Hematopoietic multipotent progenitor cell (in vitro differentiated cells): Measurements from ENCODE around the gene OXCT1. TPM values are rescaled to one million over a fixed set of nuclear protein-coding genes. Genes with fewer than 3 reads are reported as not detected.

ENCODE experiments used
- DNase-seq, 3 donors: peaks; one replicate each; pipeline ENCODE4 v3.0.0-alpha.2; 2011 to 2015; ENCODE audit warnings: low read depth in 2 of 3, low spot score in 2 of 3
- total RNA-seq: library from RNA; depleted of rRNA; stranded (reverse); fragments of >200 nt; gene quantifications from one replicate; pipeline ENCODE4 v1.2.3, GENCODE V29; 2012

The OXCT1 gene
- 9.7 TPM for total RNA-seq

DNA sequence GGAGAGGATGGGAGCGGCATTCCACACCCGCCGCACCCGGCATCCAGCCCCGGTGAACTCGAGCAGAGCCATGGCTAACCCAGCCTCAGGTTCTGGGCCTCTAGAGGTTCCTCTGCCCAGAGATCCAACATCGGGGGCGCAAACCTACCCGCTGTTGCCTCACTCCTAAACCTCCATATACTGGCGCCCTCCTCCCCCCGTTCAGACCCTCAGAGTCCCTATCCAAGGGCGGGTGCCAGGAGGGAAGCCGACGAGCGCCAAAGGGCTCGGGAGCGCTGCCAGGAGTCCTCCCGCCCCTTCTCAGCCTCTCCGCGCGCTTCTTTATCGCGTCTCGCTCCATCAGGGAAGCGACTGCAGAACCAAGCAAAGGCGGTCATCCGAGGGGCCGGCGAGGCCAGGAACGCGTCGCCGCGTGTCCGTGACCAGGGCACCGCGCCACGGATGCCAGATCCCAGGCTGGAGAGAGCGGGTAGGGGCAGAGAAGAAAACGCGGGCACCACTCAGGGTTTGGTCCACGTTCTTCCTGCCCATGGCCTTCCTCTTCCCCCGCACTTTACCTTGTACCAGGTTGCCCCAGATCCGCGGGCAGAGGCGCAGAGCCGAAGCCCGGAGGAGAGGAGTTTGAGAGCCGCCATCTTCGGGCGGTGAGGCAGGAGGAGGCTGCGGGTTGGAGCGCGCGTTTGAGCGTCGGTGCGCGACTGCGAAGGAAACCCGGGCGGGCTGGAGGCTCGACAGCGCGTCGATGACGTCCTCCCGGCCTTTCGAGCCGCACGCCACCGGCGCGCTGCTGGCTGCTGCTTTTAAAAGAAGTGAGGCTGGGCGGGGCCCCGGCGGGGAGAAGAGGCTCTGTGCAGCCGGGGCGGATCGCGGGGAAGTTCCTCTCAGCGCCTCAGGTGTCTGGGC lies at the start of gene OXCT1:
Gene OXCT1 (minus strand): TSS at position 702 of the 903 bp plus-strand sequence. CDS start 67 bp downstream, at position 635.
- peak; percentile 88 to 92 (median 92) for DNase-seq

DNA sequence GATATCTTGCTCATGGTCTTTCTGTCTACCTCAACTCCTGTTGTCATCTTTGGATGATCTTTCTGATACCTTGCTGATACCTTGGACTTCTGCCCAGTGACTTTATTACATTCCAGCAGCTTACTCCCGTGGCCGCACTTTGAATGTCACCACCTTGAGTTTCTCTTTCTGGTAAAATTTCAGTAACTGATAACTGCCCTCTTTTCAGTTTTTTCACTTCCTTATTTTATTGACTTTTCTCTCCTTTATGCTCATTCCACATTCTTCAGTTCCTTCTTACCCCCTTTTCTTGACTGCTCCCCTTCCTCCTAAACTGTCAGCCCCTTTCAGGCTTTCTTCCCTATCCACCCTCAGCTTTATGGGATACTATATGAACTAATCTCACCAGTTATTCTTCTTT lies 47.9 kb upstream of the OXCT1 start:
- DNase-seq = no peak

GRCh38 chr5:41908374-41909079 lies 38.3 kb upstream of the OXCT1 start:
- DNase-seq = no peak

DNA sequence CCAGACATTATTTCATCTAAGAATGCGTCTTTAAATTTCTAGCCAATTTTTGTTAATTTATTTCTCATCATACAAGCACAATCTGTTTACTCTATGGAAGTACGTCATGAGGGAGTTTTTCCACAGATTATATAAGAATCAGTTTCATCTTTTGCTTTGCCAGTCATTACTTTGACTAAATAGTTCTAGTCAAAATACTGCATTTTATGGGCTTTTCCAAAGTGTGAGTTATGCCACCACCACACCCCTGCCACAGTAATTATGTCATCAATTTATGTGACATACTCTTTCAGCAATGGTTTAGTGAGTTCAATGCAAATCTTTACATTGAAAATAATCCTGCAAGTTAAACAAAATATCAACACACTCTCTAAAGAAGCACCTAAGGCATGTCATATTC lies 35.9 kb upstream of the OXCT1 start:
- DNase-seq = no peak

DNA sequence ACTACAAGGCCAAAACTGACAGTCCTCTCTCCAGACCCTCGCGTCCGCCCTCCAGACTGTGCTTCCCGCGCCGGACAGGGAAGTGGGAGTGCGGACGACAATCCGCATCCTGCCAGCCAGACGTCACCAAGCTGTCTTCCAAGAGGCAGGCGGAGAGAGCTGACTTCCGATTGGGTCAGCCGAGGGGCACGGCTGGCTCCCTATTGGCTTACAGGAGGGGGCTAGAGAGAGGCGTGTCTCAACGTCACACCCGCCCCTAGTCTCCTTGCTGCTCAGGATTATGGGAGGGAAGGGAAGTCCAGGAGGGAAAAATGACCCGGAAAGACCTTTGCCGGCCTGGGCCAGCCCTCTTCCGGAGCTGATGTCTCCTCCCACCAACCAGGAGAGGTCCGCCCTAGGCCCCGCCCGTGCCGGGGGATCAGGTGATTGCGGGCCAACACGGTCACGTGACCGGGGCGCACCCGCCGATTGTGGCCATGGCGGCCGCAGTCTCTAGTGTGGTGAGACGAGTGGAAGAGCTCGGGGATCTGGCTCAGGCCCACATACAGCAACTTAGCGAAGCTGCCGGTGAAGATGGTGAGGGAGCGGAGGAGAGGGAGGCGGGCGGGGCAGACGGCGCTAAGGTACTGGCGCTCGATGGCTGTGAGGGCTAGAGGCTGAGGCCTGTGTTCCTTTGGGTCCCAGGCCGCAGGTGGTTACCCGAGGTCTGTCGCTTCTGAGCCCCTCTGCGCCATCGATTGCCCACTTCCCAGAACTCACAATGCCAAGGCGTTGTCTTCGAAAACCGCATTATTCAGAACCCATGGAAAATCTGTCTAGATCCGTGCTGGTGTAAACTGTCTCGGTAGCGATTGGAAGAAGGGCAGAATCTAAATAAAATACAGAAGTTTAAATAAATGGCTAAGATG lies 33.9 kb upstream of the OXCT1 start, which contains the start of gene RIMOC1:
Gene RIMOC1 (plus strand): TSS at position 453 of the 908 bp plus-strand sequence. CDS start 24 bp downstream, at position 477.
- peak; percentile 96 to 99 (median 99) for DNase-seq

GRCh38 chr5:41903382-41903891 lies 33.2 kb upstream of the OXCT1 start:
- DNase-seq = no peak

GRCh38 chr5:41896230-41896629 lies 26.0 kb upstream of the OXCT1 start:
- no peak for DNase-seq

- no peak for DNase-seq
Observed at GRCh38 chr5:41893074-41893851, 23.0 kb upstream of the OXCT1 start.

- DNase-seq = no peak
Observed at GRCh38 chr5:41892031-41892430, 21.8 kb upstream of the OXCT1 start.

DNA sequence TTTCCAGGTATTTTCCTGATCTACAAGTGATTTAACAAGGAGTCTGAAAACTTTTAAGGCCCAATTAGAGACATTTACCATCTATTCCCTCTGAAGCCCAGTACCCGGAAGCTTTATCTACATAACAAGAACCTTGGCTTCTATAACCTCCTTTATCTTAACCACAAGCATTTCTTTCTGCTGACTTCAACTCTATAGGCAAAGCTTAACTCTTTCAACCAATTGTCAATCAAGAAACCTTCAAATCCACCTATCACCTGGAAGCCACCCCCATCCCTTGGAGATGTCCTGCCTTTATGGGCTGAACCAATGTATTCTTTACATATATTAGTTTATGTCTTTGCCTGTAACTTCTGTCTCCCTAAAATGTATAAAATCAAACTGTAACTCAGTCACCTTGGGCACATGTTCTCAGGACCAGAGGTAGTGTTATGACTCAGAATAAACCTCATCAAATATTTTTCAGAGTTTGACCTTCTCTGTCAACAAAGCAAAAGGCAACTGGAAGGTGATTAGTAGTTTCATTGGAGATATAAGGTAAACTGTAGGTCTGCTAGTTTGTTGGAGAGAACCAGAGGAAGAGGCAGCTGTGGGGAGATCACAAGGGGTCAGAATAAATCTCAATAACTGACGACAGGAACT lies 21.0 kb upstream of the OXCT1 start:
- no peak for DNase-seq

GRCh38 chr5:41885286-41885685 lies 15.1 kb upstream of the OXCT1 start:
- DNase-seq = no peak

GRCh38 chr5:41883936-41884335 lies 13.7 kb upstream of the OXCT1 start:
- no peak for DNase-seq

- DNase-seq = no peak
Observed at GRCh38 chr5:41883243-41883642, 13.0 kb upstream of the OXCT1 start.

DNA sequence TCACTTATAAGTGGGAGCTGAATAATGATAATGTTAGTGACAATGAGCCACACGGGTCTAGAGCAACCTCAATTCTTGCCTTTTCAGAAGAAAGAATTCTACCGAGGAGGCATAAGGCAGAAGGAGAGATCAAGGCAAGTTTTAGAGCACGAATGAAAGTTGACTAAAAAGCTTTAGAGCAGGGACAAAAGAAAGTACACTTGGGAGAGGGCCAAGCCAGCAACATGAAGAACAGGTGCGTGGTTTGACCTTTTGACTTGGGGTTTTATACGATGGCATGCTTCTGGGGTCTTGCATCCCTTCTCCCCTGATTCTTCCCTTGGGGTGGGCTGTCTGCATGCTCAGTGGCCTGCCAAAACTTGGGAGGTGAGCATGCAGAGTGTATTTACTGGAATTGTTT lies 12.5 kb upstream of the OXCT1 start:
- no peak for DNase-seq

- no peak for DNase-seq
Observed at GRCh38 chr5:41878643-41879478, 8.6 kb upstream of the OXCT1 start.

GRCh38 chr5:41878173-41878572 lies 7.9 kb upstream of the OXCT1 start:
- no peak for DNase-seq

GRCh38 chr5:41877408-41877807 lies 7.2 kb upstream of the OXCT1 start:
- DNase-seq = no peak

DNA sequence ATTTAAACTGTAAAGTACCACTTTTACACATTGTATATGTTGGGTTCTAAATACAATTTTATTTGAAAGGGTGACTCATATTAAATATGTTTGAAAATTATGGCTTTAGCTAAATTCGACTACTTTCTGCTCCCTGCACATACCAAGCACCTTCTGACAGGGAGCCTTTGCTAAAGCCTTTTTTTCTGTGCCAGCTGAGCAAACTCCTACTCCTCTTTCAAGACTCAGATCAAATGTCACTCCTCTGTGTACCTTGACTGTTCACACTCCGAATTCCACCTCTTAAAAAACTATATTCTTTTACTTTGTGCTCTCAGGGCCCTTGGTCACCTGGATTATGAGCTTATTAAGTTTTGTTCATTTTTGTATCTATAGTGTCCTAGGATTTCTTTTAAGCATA lies 6.5 kb upstream of the OXCT1 start:
- no peak for DNase-seq
